Endothelial cell of umbilical vein (primary cell): ENCODE results near the gene NADSYN1. TPM values are rescaled to one million over a fixed set of nuclear protein-coding genes. Genes with fewer than 3 reads are reported as not detected.

Experiments used
- BruUV-seq: library from RNA; stranded (reverse); fragments of 400-500 nt; replicated peaks from 2 replicates; lab custom pipeline; 2021; lab: Mats Ljungman, UMichigan
- CTCF ChIA-PET: fragments of 300-600, 350-600 bp; sonication (Branson Sonifier 250); formaldehyde crosslinking; loops from one replicate; lab custom pipeline; 2021; ENCODE audit warnings: antibody characterized with exemption, inconsistent platforms; lab: Charles Lee
- POLR2A ChIA-PET: fragments of 300-600, 350-600 bp; sonication (Branson Sonifier 250); formaldehyde crosslinking; loops from one replicate; lab custom pipeline; 2021; ENCODE audit warnings: antibody characterized with exemption, inconsistent platforms; lab: Charles Lee
- DNase-seq: peaks from one replicate; pipeline ENCODE4 v3.0.0-alpha.2; 2011; ENCODE audit warnings: low read depth, low spot score
- FAIRE-seq: peaks from 2 replicates; lab custom pipeline; 2011; peaks lifted over from hg19 to GRCh38; lab: Jason Lieb, UNC
- H2AFZ ChIP-seq: 2 replicates; pipeline ENCODE4 v1.6.0; 2012; ENCODE audit warnings: low read depth, low read length, control low read depth, inconsistent platforms
- H3K27ac ChIP-seq: 2 replicates; pipeline ENCODE4 v1.5.1; 2011; ENCODE audit warnings: low read depth, mild to moderate bottlenecking, control low read depth, low read length, moderate library complexity; ENCODE audit not compliant: insufficient read depth
- H3K27me3 ChIP-seq, 2 experiments: 2 replicates each; pipeline versions ENCODE4 v1.6.0 to v1.6.1; 2011; ENCODE audit warnings: low read length in 2 of 2, mixed read lengths in 1 of 2; ENCODE audit not compliant: control insufficient read depth in 2 of 2, insufficient read depth in 2 of 2
- H3K36me3 ChIP-seq, 2 experiments: 2 replicates in 1 of 2; 3 replicates in 1 of 2; pipeline ENCODE4 v1.5.1; 2011; ENCODE audit warnings: low read length in 2 of 2, mild to moderate bottlenecking in 1 of 2, moderate library complexity in 1 of 2; ENCODE audit not compliant: control insufficient read depth in 2 of 2, insufficient read depth in 2 of 2; ENCODE audit errors: extremely low read depth in 1 of 2
- H3K4me1 ChIP-seq: 3 replicates; pipeline ENCODE4 v1.5.1; 2011; ENCODE audit warnings: mild to moderate bottlenecking, low read length; ENCODE audit not compliant: control insufficient read depth, insufficient read depth; ENCODE audit errors: extremely low read depth
- H3K4me2 ChIP-seq: 2 replicates; pipeline ENCODE4 v1.6.1; 2011; ENCODE audit warnings: low read length, control low read depth, mixed read lengths; ENCODE audit not compliant: insufficient read depth
- H3K4me3 ChIP-seq, 3 experiments: fragments of 200-600 bp in 1 of 3; sonication (generic), shearing (Covaris generic) in 1 of 3; replicated peaks in 1 of 3; 2 replicates each; pipeline ENCODE4 v1.5.1; 2011 to 2016; ENCODE audit warnings: control low read depth in 3 of 3, low read length in 3 of 3, mild to moderate bottlenecking in 2 of 3, inconsistent platforms in 1 of 3, low read depth in 1 of 3, moderate library complexity in 1 of 3; ENCODE audit not compliant: insufficient read depth in 1 of 3
- H3K79me2 ChIP-seq: 2 replicates; pipeline ENCODE4 v1.6.0; 2012; ENCODE audit warnings: low read length, inconsistent platforms; ENCODE audit not compliant: control insufficient read depth, insufficient read depth
- H3K9ac ChIP-seq: replicated peaks from 2 replicates; pipeline ENCODE3; 2011; ENCODE audit warnings: low read length, control low read depth; ENCODE audit not compliant: insufficient read depth; ENCODE audit errors: extremely low read depth
- H3K9me1 ChIP-seq: replicated peaks from 3 replicates; pipeline ENCODE4 v1.6.0; 2011; ENCODE audit warnings: mild to moderate bottlenecking, low read length; ENCODE audit not compliant: control insufficient read depth, insufficient read depth; ENCODE audit errors: extremely low read depth
- H3K9me3 ChIP-seq: replicated peaks from 2 replicates; pipeline ENCODE4 v1.5.1; 2012; ENCODE audit warnings: low read length, inconsistent platforms; ENCODE audit not compliant: control insufficient read depth, insufficient read depth
- H4K20me1 ChIP-seq: replicated peaks from 2 replicates; pipeline ENCODE3; 2011; ENCODE audit warnings: mild to moderate bottlenecking, low read length; ENCODE audit not compliant: control insufficient read depth, insufficient read depth; ENCODE audit errors: extremely low read depth
- CTCF ChIP-seq, 2 donors: IDR thresholded peaks; 1 replicate in 1 of 2; 2 replicates in 1 of 2; pipeline ENCODE4 v1.5.1; 2011; ENCODE audit warnings: low read length in 2 of 2, mild to moderate bottlenecking in 2 of 2, moderate library complexity in 2 of 2, control low read depth in 1 of 2, inconsistent platforms in 1 of 2, low read depth in 1 of 2; ENCODE audit not compliant: insufficient read depth in 1 of 2; ENCODE audit errors: extremely low read depth in 1 of 2
- EZH2 ChIP-seq: IDR thresholded peaks from 2 replicates; pipeline ENCODE4 v1.6.1; 2012; ENCODE audit warnings: borderline replicate concordance, low read depth, mild to moderate bottlenecking, moderate library complexity, low read length, inconsistent platforms; ENCODE audit not compliant: severe bottlenecking
- FOS ChIP-seq: IDR thresholded peaks from 2 replicates; pipeline ENCODE4 v1.6.1; 2011; ENCODE audit warnings: mild to moderate bottlenecking, low read length, moderate library complexity, borderline replicate concordance; ENCODE audit not compliant: insufficient read depth
- GATA2 ChIP-seq: IDR thresholded peaks from 2 replicates; pipeline ENCODE4 v1.7.0; 2011; ENCODE audit warnings: low read depth, mild to moderate bottlenecking, moderate library complexity, mixed read lengths, low read length; ENCODE audit not compliant: insufficient read length, insufficient read depth
- JUN ChIP-seq: IDR thresholded peaks from 2 replicates; pipeline ENCODE4 v1.6.1; 2011; ENCODE audit warnings: borderline replicate concordance, low read depth; ENCODE audit not compliant: insufficient read length, insufficient read depth
- MAX ChIP-seq: IDR thresholded peaks from 2 replicates; pipeline ENCODE4 v1.6.1; 2011; ENCODE audit not compliant: insufficient read depth, insufficient read length
- MYC ChIP-seq: IDR thresholded peaks from one replicate; pipeline ENCODE4 v1.6.1; 2011; ENCODE audit warnings: mild to moderate bottlenecking, low read depth, low read length
- POLR2A ChIP-seq: IDR thresholded peaks from 2 replicates; pipeline ENCODE4 v1.6.1; 2012; ENCODE audit warnings: low read depth, mild to moderate bottlenecking, control low read depth, low read length
- POLR2AphosphoS5 ChIP-seq: IDR thresholded peaks from 2 replicates; pipeline ENCODE4 v1.6.1; 2012; ENCODE audit warnings: low read depth, mild to moderate bottlenecking, control low read depth, low read length, moderate library complexity; ENCODE audit not compliant: insufficient read depth
- dilution Hi-C: fragments of 300-500 bp; cut with MboI; formaldehyde crosslinking; loops from one replicate; pipeline ENCODE4 v1.15.0; 2019; ENCODE audit warnings: low sequenced_read_pairs; ENCODE audit not compliant: extremely low pct_ligation_motif_present
- intact Hi-C: fragments of 100-400 bp; cut with micrococcal nuclease; formaldehyde crosslinking; loops from one replicate; pipeline ENCODE4 v1.10.0; 2022
- microRNA-seq: library from miRNA; unstranded; fragments of <30 nt; microRNA quantifications from one replicate; pipeline ENCODE4 v1.2.0, GENCODE V29; 2021; ENCODE audit warnings: borderline number of aligned reads, borderline replicate concordance
- polyA plus RNA-seq, 4 experiments: library from polyadenylated mRNA; depleted of rRNA in 3 of 4; stranded (reverse) in 3 of 4; unstranded in 1 of 4; fragments of >200 nt; gene quantifications; 2 replicates each; pipeline versions ENCODE4 v1.2.1 to v1.2.3, GENCODE V29; 2011 to 2012; ENCODE audit warnings: missing spikeins in 1 of 4
- small RNA-seq: library from RNA; depleted of rRNA; stranded (forward); fragments of <200 nt; gene quantifications from one replicate; pipeline ENCODE3, GENCODE V24; 2012; ENCODE audit warnings: low replicate concordance, low read depth; ENCODE audit not compliant: insufficient read depth, insufficient read length
- total RNA-seq: library from RNA; stranded (reverse); gene quantifications from 2 replicates; pipeline ENCODE4 v1.2.3, GENCODE V29; 2021

NADSYN1 gene
- total and polyA plus RNA-seq, 2 donors (not counting 3 experiments of a cell fraction or from before 2014, with no cell fraction given): 77.5 to 99.2 TPM

GRCh38 chr11:71548716-71549151 lies 95.7 kb downstream of the NADSYN1 start:
- FAIRE-seq: no peak
- CTCF ChIA-PET: interaction anchor here (1.3 to 1.8 kb wide), 2 partner anchors 15 to 31 kb away, joined by 3 to 12 read pairs; no protein-coding TSS in a partner anchor

More at GRCh38 chr11:71548716-71549151, 95.7 kb downstream of the NADSYN1 start:
- no peak overlapping the region for H2AFZ ChIP-seq
- intact Hi-C loops (no loop called here), dilution Hi-C loops (no loop called here)
- POLR2A ChIA-PET: no interaction called here
- TF ChIP-seq MAX: no peak
- TF ChIP-seq POLR2A: no peak
- TF ChIP-seq JUN: no peak
- no peak for TF ChIP-seq FOS
- no peak for TF ChIP-seq CTCF (IDR thresholded peaks at IDR 0.05; ENCODE audit: extremely low read depth in 1 of 2, insufficient read depth in 1 of 2, low read depth in 1 of 2, low read length in 2 of 2)
- no peak for TF ChIP-seq POLR2AphosphoS5
- no peak for TF ChIP-seq EZH2
- no peak for TF ChIP-seq GATA2
- TF ChIP-seq MYC: no peak
- DNase-seq: no peak
- H3K4me3 ChIP-seq: no peak overlapping the region
- H3K27me3 ChIP-seq: no peaks in the 10 kb centered on the region
- H3K36me3 ChIP-seq: no peaks in the 10 kb centered on the region
- H3K9ac ChIP-seq: no peak overlapping the region
- no peaks in the 10 kb centered on the region for H3K4me1 ChIP-seq
- no peaks in the 10 kb centered on the region for H3K9me3 ChIP-seq
- no peaks in the 10 kb centered on the region for H3K79me2 ChIP-seq
- no peak overlapping the region for H3K4me2 ChIP-seq
- no peaks in the 10 kb centered on the region for H3K9me1 ChIP-seq
- no TSS peak for BruUV-seq
- H4K20me1 ChIP-seq: no peaks in the 10 kb centered on the region
- H3K27ac ChIP-seq: no peak overlapping the region

Small RNAs within 50 kb of the gene (microRNA-seq; reads per million reads assigned to microRNA genes)
- not detected for gene MIR6754

Small RNAs within 50 kb of the gene (small RNA-seq; reads per million reads assigned to genes)
- not detected for gene MIR6754

Other genes starting within 250 kb of the NADSYN1 start
- not detected in 2 replicates for gene SHANK2, start 200.6 kb upstream of the NADSYN1 start, total RNA-seq
- not detected in 2 replicates for gene SHANK2, start 200.6 kb upstream of the NADSYN1 start, polyA plus RNA-seq
- 166 and 171 TPM in 2 replicates for gene DHCR7, start 4.8 kb upstream of the NADSYN1 start, total RNA-seq
- gene DHCR7, start 4.8 kb upstream of the NADSYN1 start, polyA plus RNA-seq: 175 and 195 TPM in 2 replicates
- not detected in 2 replicates for gene KRTAP5-7, start 74.1 kb downstream of the NADSYN1 start, total RNA-seq
- 0.07 and 0.08 TPM in 2 replicates for gene KRTAP5-7, start 74.1 kb downstream of the NADSYN1 start, polyA plus RNA-seq
- gene KRTAP5-8, start 84.8 kb downstream of the NADSYN1 start, total RNA-seq: not detected in 2 replicates
- 0.14 and 0.17 TPM in 2 replicates for gene KRTAP5-8, start 84.8 kb downstream of the NADSYN1 start, polyA plus RNA-seq
- gene KRTAP5-9, start 95.2 kb downstream of the NADSYN1 start, total RNA-seq: 0.30 TPM in 1 of 2 replicates, not detected in the other
- 0.28 and 0.35 TPM in 2 replicates for gene KRTAP5-9, start 95.2 kb downstream of the NADSYN1 start, polyA plus RNA-seq
- gene KRTAP5-10, start 112.4 kb downstream of the NADSYN1 start, total RNA-seq: not detected in 2 replicates
- gene KRTAP5-10, start 112.4 kb downstream of the NADSYN1 start, polyA plus RNA-seq: 0.11 TPM in 1 of 2 replicates, not detected in the other
- not detected in 2 replicates for gene KRTAP5-11, start 129.7 kb downstream of the NADSYN1 start, total RNA-seq
- not detected in 2 replicates for gene KRTAP5-11, start 129.7 kb downstream of the NADSYN1 start, polyA plus RNA-seq